GM23248 (cell line): ENCODE data around the gene EBF3. TPM values are rescaled to one million over a fixed set of nuclear protein-coding genes. Genes with fewer than 3 reads are reported as not detected.

Experiments used
- DNase-seq: peaks from one replicate; pipeline ENCODE4 v3.0.0-alpha.2; 2015
- H2AFZ ChIP-seq: fragments of 200-600 bp; sonication (generic); 2 replicates; pipeline ENCODE4 v1.6.1; 2016; ENCODE audit warnings: antibody characterized with exemption
- H3F3A ChIP-seq: fragments of 200-600 bp; sonication (generic); 2 replicates; pipeline ENCODE4 v1.6.1; 2016; ENCODE audit warnings: mild to moderate bottlenecking, antibody characterized with exemption, mixed run types; ENCODE audit not compliant: insufficient read depth
- H3K27ac ChIP-seq: fragments of 200-600 bp; sonication (generic); 2 replicates; pipeline ENCODE4 v1.5.1; 2016; ENCODE audit warnings: mild to moderate bottlenecking
- H3K27me3 ChIP-seq: fragments of 200-600 bp; sonication (generic); replicated peaks from 2 replicates; pipeline ENCODE4 v1.6.1; 2016; ENCODE audit warnings: mild to moderate bottlenecking; ENCODE audit not compliant: insufficient read depth
- H3K36me3 ChIP-seq: fragments of 200-600 bp; sonication (generic); 2 replicates; pipeline ENCODE4 v1.6.1; 2016; ENCODE audit warnings: low read depth, mild to moderate bottlenecking
- H3K4me1 ChIP-seq: fragments of 200-600 bp; sonication (generic); 2 replicates; pipeline ENCODE4 v1.6.1; 2016; ENCODE audit warnings: mild to moderate bottlenecking; ENCODE audit not compliant: insufficient read depth
- H3K4me2 ChIP-seq: fragments of 200-600 bp; sonication (generic); one replicate; pipeline ENCODE4 v1.6.1; 2016; ENCODE audit warnings: mild to moderate bottlenecking; ENCODE audit not compliant: unreplicated experiment
- H3K4me3 ChIP-seq: fragments of 200-600 bp; sonication (generic); 2 replicates; pipeline ENCODE4 v1.5.1; 2016; ENCODE audit warnings: mild to moderate bottlenecking
- H3K79me2 ChIP-seq: fragments of 200-600 bp; sonication (generic); 2 replicates; pipeline ENCODE4 v1.6.1; 2016; ENCODE audit warnings: mild to moderate bottlenecking; ENCODE audit not compliant: insufficient read depth
- H3K9ac ChIP-seq: fragments of 200-600 bp; sonication (generic); 2 replicates; pipeline ENCODE4 v1.6.1; 2016; ENCODE audit warnings: mild to moderate bottlenecking
- H3K9me2 ChIP-seq: fragments of 200-600 bp; sonication (generic); 2 replicates; pipeline ENCODE4 v1.6.1; 2016; ENCODE audit warnings: mixed run types, mild to moderate bottlenecking, moderate library complexity; ENCODE audit not compliant: insufficient read depth
- H3K9me3 ChIP-seq: fragments of 200-600 bp; sonication (generic); one replicate; pipeline ENCODE4 v1.6.1; 2017; ENCODE audit warnings: low read depth
- H4K20me1 ChIP-seq: fragments of 200-600 bp; sonication (generic); 2 replicates; pipeline ENCODE4 v1.6.0; 2016; ENCODE audit not compliant: insufficient read depth
- EZH2 ChIP-seq: fragments of 200-600 bp; sonication (generic); IDR thresholded peaks from 2 replicates; pipeline ENCODE4 v1.6.1; 2018; ENCODE audit warnings: antibody characterized with exemption, mild to moderate bottlenecking; ENCODE audit not compliant: insufficient read depth, poor library complexity, severe bottlenecking
- EZH2phosphoT487 ChIP-seq: fragments of 200-600 bp; sonication (generic); IDR thresholded peaks from 2 replicates; pipeline ENCODE4 v1.6.1; 2018; ENCODE audit warnings: antibody characterized with exemption, moderate library complexity, mild to moderate bottlenecking, low read depth; ENCODE audit not compliant: insufficient read depth
- WGBS, 2 experiments: methylation state at CpG; one replicate each; pipeline ENCODE4 v1.1.6; 2015 to 2017; ENCODE audit warnings: low lambda C conversion rate in 2 of 2, low coverage in 1 of 2; ENCODE audit errors: missing lambda C conversion rate in 2 of 2; 5-methylcytosine and 5-hydroxymethylcytosine counted together
- in situ Hi-C: fragments of 300-500 bp; cut with MboI; formaldehyde crosslinking; loops from 2 replicates; pipeline ENCODE4 v1.15.0; 2020
- polyA plus RNA-seq: library from polyadenylated mRNA; unstranded; fragments of >200 nt; fragmentation: Nextera tagmentation; extraction: Ambion mirVana; gene quantifications from 2 replicates; pipeline ENCODE4 v1.2.1, GENCODE V29; 2016
- total RNA-seq: library from RNA; depleted of rRNA; stranded (reverse); fragments of >200 nt; shearing (Covaris generic); gene quantifications from 2 replicates; pipeline ENCODE4 v1.2.3, GENCODE V29; 2014

The EBF3 gene
- total and polyA plus RNA-seq, 2 experiments from 2014 or later = 0.15 to 0.43 TPM

DNA sequence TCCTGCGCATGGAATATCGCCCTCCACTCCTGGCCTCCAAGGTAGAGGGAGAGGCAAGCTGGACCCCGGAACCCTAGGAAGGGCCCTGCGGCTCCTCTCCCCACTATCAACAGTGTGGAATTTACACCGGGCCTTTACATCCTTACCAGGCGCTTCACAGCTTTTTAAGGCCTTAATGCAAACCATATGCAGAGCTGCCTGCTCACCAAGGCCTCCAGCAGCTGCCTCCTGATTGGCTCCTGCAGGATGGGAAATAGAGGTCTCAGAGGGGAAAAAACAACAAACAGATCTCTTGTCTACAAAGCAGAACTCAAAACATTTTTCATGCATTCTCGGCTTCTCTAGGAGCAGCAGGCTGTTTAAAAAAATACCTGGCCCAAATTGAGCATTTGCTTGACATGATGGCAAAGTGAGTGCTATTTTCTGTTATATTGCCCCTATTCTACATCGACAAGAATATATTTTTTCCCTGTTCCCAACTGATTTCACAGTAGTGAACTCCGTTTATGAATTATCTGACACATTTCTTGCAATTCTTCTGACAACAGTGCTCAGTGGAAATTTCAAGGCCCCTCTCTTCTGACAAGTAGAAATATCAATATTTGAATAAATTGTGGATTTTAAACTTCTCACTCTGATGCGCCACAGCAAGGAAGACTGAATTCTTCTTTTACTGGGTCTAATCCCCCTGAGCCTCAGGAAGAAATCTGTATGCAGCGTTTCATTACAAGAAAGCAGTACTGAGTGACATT is 51.7 kb downstream of the EBF3 start:
- no peak overlapping the region for H3K9ac ChIP-seq
- in situ Hi-C loops = no loop called here
- H3K9me3 ChIP-seq = no peaks in the 10 kb centered on the region
- H2AFZ ChIP-seq = no peak overlapping the region
- H3K79me2 ChIP-seq = no peaks in the 10 kb centered on the region
- no peaks in the 10 kb centered on the region for H3K4me1 ChIP-seq
- H3K4me2 ChIP-seq = no peak overlapping the region
- no peaks in the 10 kb centered on the region for H3F3A ChIP-seq
- H4K20me1 ChIP-seq = no peaks in the 10 kb centered on the region
- TF ChIP-seq EZH2phosphoT487 (no peak), EZH2 (no peak)
- WGBS, 2 experiments = 41 to 48% methylated on average over 11 of the region's 11 CpGs
- H3K36me3 ChIP-seq = no peaks in the 10 kb centered on the region
- peaks cover 6% of the 10 kb centered on the region; the same call in 1 of the 2 replicates for H3K27me3 ChIP-seq
- H3K27ac ChIP-seq = no peak overlapping the region
- H3K4me3 ChIP-seq = no peak overlapping the region
- H3K9me2 ChIP-seq = no peaks in the 10 kb centered on the region
- peak; percentile 30 for DNase-seq

GRCh38 chr10:129911451-129912165 is 52.5 kb downstream of the EBF3 start:
- in situ Hi-C loops = no loop called here
- Histone ChIP-seq H3F3A (no peaks in the 10 kb centered on the region), H3K4me1 (no peaks in the 10 kb centered on the region), H3K36me3 (no peaks in the 10 kb centered on the region), H3K9ac (no peak overlapping the region), H2AFZ (no peak overlapping the region), H3K27me3 (peaks cover 7% of the 10 kb centered on the region; the same call in 1 of the 2 replicates), H4K20me1 (no peaks in the 10 kb centered on the region), H3K9me3 (no peaks in the 10 kb centered on the region), H3K4me2 (no peak overlapping the region), H3K9me2 (no peaks in the 10 kb centered on the region), H3K27ac (no peak overlapping the region), H3K79me2 (no peaks in the 10 kb centered on the region), H3K4me3 (no peak overlapping the region)
- WGBS, 2 experiments = 58 to 64% methylated on average over 22 of the region's 22 CpGs
- DNase-seq = no peak
- TF ChIP-seq EZH2 (no peak), EZH2phosphoT487 (no peak)

DNA sequence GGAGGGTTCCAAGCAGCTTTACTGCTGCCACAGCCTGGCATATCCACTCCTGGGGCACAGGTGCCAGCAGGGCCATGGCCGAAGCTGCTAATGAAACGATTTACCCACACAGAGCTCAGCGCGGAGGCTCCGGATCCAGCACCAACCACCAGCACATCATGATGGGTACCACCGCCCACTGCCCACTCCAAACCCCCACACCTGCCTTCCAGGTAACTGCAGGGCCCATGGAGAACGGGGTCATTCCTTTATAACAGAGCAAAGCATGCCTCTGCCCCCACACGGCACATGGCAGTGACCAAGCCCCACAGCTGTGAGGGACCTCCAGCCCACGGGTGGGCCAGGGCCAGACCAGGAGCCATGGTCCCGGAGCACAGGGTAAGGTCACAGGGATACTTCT is 53.2 kb downstream of the EBF3 start:
- H3K4me1 ChIP-seq = no peaks in the 10 kb centered on the region
- TF ChIP-seq EZH2phosphoT487 = no peak
- TF ChIP-seq EZH2 = no peak
- H3K4me3 ChIP-seq = no peak overlapping the region
- H3K27ac ChIP-seq = no peak overlapping the region
- no peaks in the 10 kb centered on the region for H3K9me3 ChIP-seq
- no peak for DNase-seq
- no peaks in the 10 kb centered on the region for H3K9me2 ChIP-seq
- H4K20me1 ChIP-seq = no peaks in the 10 kb centered on the region
- H3F3A ChIP-seq = no peaks in the 10 kb centered on the region
- 50 to 78% methylated on average over 6 to 10 of the region's 10 CpGs for WGBS, 2 experiments
- H2AFZ ChIP-seq = no peak overlapping the region
- in situ Hi-C loops = no loop called here
- H3K79me2 ChIP-seq = no peaks in the 10 kb centered on the region
- H3K4me2 ChIP-seq = no peak overlapping the region
- H3K27me3 ChIP-seq = peaks cover 7% of the 10 kb centered on the region; the same call in 1 of the 2 replicates
- H3K36me3 ChIP-seq = no peaks in the 10 kb centered on the region
- H3K9ac ChIP-seq = no peak overlapping the region

DNA sequence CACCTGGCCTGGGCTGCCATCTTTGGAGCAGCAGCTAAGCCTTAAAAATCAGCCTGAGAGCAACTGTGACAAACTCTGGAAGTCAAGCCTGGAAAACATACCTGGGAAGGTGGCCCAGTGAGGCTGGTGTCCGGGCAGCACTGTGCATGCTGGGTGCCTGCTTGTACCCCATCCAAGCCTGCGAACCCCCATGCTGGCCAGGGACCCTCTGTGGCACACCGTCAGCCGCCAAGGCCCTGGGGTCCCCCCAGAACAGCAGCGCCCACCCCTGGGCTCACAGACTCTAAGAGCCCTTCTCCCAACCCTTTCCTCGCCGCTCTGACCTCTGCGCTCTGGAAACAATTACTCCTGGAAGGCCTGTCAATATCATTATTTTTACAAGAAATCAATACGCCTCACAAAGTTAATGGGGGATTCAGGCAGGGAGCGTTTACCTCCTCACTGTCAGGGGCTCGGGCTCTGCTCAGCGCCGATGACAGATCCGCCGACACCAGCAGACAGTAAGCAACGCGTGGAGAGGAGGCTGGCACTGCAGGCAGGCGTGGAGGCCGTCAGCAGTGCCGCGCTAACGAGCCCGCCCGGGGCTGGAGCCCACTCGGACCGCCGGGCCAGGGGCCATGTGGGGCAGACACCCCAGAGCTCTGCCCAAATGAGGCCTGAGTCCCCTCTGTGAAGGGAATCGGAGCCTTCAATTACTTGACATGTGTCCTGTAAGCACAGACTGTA is 54.4 kb downstream of the EBF3 start:
- no peak overlapping the region for H3K4me2 ChIP-seq
- no peaks in the 10 kb centered on the region for H3K4me1 ChIP-seq
- no peak for TF ChIP-seq EZH2phosphoT487
- no peaks in the 10 kb centered on the region for H3F3A ChIP-seq
- peaks cover 7% of the 10 kb centered on the region; the same call in 1 of the 2 replicates for H3K27me3 ChIP-seq
- H2AFZ ChIP-seq = no peak overlapping the region
- no peaks in the 10 kb centered on the region for H3K9me3 ChIP-seq
- 68% methylated on average over 27 to 28 of the region's 28 CpGs for WGBS, 2 experiments
- no peak overlapping the region for H3K9ac ChIP-seq
- H4K20me1 ChIP-seq = no peaks in the 10 kb centered on the region
- in situ Hi-C loops = no loop called here
- no peaks in the 10 kb centered on the region for H3K9me2 ChIP-seq
- H3K36me3 ChIP-seq = no peaks in the 10 kb centered on the region
- no peak for DNase-seq
- H3K79me2 ChIP-seq = no peaks in the 10 kb centered on the region
- H3K4me3 ChIP-seq = no peak overlapping the region
- H3K27ac ChIP-seq = no peak overlapping the region
